NCI-H2107 treated with DMSO at 0.1 percent for 48 hours (cell line): Measurements from ENCODE around the gene LAMTOR1.

Source experiments
- DNase-seq: peaks from one replicate; lab custom pipeline; 2025; ENCODE audit not compliant: unreplicated experiment; lab: John Stamatoyannopoulos, UW

The LAMTOR1 gene

GRCh38 chr11:72081821-72082453 lies 21.2 kb downstream of the LAMTOR1 start:
- peak; percentile 66 for DNase-seq

DNA sequence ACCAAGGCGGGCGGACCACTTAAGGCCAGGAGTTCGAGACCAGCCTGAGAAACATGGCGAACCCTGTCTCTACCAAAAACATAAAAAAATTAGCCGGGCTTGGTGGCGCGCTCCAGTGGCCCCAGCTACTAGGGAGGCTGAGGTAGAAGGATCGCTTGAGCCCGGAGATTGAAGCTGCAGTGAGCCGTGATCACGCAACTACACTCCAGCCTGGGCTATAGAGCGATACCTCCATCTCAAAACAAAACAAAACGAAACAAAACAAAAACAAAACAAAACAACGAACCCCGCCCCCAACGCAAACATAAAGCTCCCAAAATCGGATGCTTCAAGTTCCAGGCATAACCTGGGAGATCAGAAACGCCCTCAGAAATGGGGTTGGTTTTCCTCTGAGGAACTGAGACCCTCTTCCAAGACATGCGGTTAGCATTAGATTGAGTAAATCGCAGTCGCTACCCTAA lies 21.9 kb downstream of the LAMTOR1 start:
- DNase-seq, result no peak

DNA sequence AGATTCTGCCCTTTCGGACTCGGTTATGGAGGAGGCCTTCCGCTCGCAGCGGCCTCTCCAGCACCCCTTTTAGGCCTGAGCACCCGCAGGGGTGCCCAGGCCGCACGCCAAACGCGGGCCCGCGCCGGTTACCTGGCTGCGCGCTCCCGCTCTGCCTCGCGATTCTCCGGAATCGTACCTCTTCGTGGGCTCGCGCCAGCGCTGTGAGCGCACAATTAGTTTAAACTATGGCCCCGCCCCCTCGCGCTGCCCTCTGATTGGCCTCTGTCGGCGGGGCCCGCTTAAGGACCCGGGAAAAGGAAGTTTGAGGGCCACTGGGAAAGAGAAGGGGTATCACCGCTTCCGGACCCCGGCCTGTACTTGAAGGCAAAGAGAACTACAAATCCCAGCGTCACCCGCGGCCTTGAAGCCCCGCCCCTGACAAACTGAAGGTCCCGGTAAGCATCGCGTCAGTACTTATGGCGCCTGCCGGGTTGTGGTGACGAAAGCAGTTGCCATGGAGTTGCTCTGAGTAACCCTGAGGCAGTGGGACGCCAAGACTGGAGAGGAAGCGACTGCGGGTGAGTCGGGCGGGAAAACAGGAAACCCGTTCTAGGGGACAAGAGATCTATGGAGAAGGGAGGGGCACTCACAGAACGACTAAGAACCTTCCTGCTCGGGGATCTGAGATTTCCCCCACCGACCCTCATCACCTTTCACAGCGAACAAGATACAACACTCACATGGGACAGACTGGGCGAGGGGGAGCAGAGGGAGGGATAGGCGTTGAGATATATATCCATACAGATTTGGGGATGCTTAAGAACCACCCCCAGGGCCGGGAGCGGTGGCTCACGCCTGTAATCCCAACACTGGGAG lies 22.5 kb downstream of the LAMTOR1 start, which contains the start of the genes LRRC51 and NUMA1:
LRRC51 (plus strand) TSS at position 525 of the 858 bp plus-strand sequence. CDS start 8,234 bp downstream, outside the sequence.
NUMA1 (minus strand) TSS at position 217 of the 858 bp plus-strand sequence. CDS start 44,599 bp downstream, outside the sequence.
- peak; percentile 99 for DNase-seq

GRCh38 chr11:72079819-72080325 lies 23.2 kb downstream of the LAMTOR1 start:
- no peak for DNase-seq

GRCh38 chr11:72078477-72078876 lies 24.6 kb downstream of the LAMTOR1 start:
- DNase-seq, result no peak

DNA sequence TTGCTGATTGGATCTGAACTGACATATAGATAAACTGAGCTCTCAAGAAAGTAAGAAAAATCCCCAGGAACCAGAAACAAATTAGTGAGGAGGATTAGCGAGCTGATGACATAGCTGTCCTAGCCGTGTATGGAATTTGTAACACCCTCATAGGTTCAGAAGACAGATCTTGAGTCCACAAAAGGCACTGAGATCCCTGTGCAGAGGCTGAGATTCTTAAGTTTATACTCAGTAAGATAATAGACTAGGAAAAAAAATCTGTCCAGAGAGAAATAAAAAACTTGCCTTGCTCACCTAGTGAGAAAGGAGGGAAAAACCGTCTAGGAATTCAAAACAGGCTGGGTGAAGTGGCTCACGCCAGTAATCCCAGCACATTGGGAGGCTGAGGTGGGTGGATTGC lies 27.3 kb downstream of the LAMTOR1 start:
- no peak for DNase-seq

DNA sequence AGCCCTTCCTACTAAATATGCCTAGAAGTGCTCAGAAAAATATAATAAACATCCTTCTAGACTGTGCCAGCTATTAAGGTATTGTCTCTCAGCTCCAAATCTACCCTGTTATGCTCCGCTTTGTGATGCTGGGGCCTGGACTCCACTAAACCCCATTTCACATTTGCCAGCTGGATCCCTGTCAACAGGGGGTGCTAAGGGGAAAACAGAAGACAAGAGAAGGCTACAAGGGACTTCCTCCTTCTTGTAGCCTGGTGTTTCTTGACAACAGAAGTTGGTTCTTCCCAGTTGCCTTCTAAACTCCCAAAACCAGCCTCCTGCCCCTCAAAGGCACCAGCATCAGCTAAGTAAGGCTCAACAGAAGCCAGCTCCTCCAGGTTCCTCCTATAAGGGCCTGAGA lies 28.0 kb downstream of the LAMTOR1 start:
- DNase-seq, result no peak

GRCh38 chr11:72072348-72072747 lies 30.7 kb downstream of the LAMTOR1 start:
- no peak for DNase-seq

DNA sequence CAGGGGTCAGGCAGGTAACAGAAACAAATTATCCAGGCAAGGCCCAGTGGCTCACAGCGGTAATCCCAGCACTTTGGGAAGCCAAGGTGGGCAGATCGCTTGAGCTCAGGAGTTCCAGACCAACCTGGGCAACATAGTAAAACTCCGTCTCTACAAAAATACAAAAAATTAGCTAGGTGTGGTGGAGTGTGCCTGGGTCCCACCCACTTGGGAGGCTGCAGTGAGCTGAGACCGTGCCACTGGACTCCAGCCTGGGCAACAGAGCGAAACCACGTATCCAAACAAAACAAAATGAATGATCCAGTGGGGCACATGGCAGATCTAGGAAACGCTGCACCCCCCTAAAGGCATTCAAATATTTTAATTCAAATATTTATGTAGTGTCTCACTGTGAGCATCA lies 32.6 kb downstream of the LAMTOR1 start:
- DNase-seq, result no peak

- no peak for DNase-seq
Observed at GRCh38 chr11:72069787-72070251, 33.3 kb downstream of the LAMTOR1 start.

GRCh38 chr11:72069200-72069599 lies 33.9 kb downstream of the LAMTOR1 start:
- no peak for DNase-seq

GRCh38 chr11:72067676-72068075 lies 35.4 kb downstream of the LAMTOR1 start:
- DNase-seq, result no peak

- DNase-seq, result no peak
Observed at GRCh38 chr11:72067266-72067665, 35.8 kb downstream of the LAMTOR1 start.

GRCh38 chr11:72066855-72067254 lies 36.2 kb downstream of the LAMTOR1 start:
- no peak for DNase-seq

GRCh38 chr11:72061739-72062396 lies 41.2 kb downstream of the LAMTOR1 start:
- DNase-seq, result no peak

- peak; percentile 69 for DNase-seq
Observed at GRCh38 chr11:72058416-72059034, 44.6 kb downstream of the LAMTOR1 start.

- DNase-seq, result no peak
Observed at GRCh38 chr11:72048766-72049460, 54.2 kb downstream of the LAMTOR1 start.
